ENCODE data around the gene CDX1.

DNA sequence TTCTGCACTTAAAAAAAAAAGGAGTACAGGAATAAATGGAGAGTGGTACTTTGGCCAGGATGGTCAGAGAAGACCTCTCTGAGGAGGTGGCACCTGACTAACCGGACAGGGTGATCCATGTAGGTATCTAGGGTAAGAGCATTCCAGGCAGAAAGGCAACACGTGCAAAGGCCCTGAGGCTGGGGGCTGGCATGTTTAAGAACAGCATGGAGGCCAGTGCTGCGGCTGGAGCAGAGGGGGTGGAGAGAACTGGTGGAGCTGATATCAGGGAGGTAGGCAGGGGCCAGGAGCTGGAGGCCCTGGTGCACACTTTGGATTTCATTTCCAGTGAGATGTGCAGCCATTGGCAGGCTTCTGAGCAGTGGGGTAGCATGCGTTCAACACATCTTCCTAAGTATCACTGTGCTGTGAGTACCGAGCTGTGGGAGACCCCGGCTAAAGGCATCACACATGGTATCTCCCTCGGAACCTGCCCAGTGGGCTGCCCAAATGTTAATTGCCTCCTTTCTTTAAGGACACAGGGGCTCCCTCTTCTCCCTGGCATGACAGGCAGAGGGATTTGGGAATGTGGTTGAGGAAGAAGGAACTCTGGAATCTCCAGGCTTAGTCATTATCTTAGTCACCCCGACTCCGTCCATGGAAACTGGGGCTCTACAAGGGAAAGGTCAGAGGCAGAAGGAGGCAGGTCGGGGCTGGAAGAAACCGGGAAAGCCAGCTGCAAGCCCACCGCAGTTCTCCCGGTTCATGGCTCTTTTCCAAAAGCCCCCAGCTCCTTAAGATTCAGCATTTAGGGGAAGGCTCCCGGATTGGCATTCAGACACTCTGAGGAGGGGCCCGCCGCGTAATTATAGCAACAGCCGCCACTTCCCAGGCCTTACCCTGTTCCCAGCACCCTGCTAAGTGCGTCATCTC is 41.9 kb downstream of the CDX1 start:
- TF ChIP-seq, protein P1, sequence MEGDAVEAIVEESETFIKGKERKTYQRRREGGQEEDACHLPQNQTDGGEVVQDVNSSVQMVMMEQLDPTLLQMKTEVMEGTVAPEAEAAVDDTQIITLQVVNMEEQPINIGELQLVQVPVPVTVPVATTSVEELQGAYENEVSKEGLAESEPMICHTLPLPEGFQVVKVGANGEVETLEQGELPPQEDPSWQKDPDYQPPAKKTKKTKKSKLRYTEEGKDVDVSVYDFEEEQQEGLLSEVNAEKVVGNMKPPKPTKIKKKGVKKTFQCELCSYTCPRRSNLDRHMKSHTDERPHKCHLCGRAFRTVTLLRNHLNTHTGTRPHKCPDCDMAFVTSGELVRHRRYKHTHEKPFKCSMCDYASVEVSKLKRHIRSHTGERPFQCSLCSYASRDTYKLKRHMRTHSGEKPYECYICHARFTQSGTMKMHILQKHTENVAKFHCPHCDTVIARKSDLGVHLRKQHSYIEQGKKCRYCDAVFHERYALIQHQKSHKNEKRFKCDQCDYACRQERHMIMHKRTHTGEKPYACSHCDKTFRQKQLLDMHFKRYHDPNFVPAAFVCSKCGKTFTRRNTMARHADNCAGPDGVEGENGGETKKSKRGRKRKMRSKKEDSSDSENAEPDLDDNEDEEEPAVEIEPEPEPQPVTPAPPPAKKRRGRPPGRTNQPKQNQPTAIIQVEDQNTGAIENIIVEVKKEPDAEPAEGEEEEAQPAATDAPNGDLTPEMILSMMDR (IDR thresholded peaks at IDR 0.05): no peak
- TF ChIP-seq POLR2AphosphoS5 (IDR thresholded peaks at IDR 0.05) (no peak), POLR2A (IDR thresholded peaks at IDR 0.05) (no peak)
